SK-N-MC (cell line): ENCODE data around the gene CGREF1.

ENCODE experiments used
- EZH2 ChIP-seq: fragments of 200-600 bp; sonication (generic); IDR thresholded peaks from one replicate; pipeline ENCODE4 v1.6.1; 2017; ENCODE audit warnings: antibody characterized with exemption
- POLR2AphosphoS5 ChIP-seq: IDR thresholded peaks from 2 replicates; pipeline ENCODE4 v1.6.1; 2012; ENCODE audit warnings: mild to moderate bottlenecking, low read depth, low read length, borderline replicate concordance

GRCh38 chr2:27058210-27058609 is 60.7 kb downstream of the CGREF1 start:
- no peak for TF ChIP-seq POLR2AphosphoS5
- no peak for TF ChIP-seq EZH2
